ENCODE results near the gene TOR1AIP2.

DNA sequence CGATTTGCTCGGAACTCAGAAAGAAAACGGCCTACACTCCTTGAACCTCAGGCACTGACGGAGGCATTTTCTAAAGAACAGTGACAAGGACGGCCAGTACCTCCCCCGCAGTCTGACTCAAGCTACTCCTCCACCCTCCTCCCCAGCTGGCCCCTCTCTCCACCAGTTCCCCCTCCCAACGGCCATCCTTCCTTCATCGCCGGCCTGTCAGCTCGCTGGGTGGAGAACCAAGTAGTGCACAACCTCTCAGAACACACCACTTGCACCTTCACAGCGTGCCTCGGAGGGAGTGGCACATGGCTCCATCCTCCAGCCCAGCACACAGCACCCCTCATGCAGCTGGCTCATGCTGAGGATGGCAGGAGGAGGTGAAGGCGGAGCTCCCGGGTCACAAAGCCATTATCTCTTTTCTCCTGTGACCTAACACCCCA is 58.8 kb downstream of the TOR1AIP2 start:
- no peak for TF ChIP-seq ARNTL (CRISPR knock-in tag; IDR thresholded peaks at IDR 0.05; ENCODE audit: borderline replicate concordance, low read depth)
- no peak for TF ChIP-seq ZC3H10 (CRISPR knock-in tag; IDR thresholded peaks at IDR 0.05)
- TF ChIP-seq ZFP3 (CRISPR knock-in tag; IDR thresholded peaks at IDR 0.05), result no peak
- TF ChIP-seq, protein P1, sequence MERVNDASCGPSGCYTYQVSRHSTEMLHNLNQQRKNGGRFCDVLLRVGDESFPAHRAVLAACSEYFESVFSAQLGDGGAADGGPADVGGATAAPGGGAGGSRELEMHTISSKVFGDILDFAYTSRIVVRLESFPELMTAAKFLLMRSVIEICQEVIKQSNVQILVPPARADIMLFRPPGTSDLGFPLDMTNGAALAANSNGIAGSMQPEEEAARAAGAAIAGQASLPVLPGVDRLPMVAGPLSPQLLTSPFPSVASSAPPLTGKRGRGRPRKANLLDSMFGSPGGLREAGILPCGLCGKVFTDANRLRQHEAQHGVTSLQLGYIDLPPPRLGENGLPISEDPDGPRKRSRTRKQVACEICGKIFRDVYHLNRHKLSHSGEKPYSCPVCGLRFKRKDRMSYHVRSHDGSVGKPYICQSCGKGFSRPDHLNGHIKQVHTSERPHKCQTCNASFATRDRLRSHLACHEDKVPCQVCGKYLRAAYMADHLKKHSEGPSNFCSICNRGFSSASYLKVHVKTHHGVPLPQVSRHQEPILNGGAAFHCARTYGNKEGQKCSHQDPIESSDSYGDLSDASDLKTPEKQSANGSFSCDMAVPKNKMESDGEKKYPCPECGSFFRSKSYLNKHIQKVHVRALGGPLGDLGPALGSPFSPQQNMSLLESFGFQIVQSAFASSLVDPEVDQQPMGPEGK (CRISPR knock-in tag; IDR thresholded peaks at IDR 0.05; ENCODE audit: borderline replicate concordance), result no peak
- TF ChIP-seq ESRRG (CRISPR knock-in tag; IDR thresholded peaks at IDR 0.05), result no peak
- TF ChIP-seq, protein P2, sequence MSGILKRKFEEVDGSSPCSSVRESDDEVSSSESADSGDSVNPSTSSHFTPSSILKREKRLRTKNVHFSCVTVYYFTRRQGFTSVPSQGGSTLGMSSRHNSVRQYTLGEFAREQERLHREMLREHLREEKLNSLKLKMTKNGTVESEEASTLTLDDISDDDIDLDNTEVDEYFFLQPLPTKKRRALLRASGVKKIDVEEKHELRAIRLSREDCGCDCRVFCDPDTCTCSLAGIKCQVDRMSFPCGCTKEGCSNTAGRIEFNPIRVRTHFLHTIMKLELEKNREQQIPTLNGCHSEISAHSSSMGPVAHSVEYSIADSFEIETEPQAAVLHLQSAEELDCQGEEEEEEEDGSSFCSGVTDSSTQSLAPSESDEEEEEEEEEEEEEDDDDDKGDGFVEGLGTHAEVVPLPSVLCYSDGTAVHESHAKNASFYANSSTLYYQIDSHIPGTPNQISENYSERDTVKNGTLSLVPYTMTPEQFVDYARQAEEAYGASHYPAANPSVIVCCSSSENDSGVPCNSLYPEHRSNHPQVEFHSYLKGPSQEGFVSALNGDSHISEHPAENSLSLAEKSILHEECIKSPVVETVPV (CRISPR knock-in tag; IDR thresholded peaks at IDR 0.05), result no peak
- TF ChIP-seq ZNF70 (CRISPR knock-in tag; IDR thresholded peaks at IDR 0.05), result no peak
- TF ChIP-seq, protein P3, sequence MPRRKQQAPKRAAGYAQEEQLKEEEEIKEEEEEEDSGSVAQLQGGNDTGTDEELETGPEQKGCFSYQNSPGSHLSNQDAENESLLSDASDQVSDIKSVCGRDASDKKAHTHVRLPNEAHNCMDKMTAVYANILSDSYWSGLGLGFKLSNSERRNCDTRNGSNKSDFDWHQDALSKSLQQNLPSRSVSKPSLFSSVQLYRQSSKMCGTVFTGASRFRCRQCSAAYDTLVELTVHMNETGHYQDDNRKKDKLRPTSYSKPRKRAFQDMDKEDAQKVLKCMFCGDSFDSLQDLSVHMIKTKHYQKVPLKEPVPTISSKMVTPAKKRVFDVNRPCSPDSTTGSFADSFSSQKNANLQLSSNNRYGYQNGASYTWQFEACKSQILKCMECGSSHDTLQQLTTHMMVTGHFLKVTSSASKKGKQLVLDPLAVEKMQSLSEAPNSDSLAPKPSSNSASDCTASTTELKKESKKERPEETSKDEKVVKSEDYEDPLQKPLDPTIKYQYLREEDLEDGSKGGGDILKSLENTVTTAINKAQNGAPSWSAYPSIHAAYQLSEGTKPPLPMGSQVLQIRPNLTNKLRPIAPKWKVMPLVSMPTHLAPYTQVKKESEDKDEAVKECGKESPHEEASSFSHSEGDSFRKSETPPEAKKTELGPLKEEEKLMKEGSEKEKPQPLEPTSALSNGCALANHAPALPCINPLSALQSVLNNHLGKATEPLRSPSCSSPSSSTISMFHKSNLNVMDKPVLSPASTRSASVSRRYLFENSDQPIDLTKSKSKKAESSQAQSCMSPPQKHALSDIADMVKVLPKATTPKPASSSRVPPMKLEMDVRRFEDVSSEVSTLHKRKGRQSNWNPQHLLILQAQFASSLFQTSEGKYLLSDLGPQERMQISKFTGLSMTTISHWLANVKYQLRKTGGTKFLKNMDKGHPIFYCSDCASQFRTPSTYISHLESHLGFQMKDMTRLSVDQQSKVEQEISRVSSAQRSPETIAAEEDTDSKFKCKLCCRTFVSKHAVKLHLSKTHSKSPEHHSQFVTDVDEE (CRISPR knock-in tag; IDR thresholded peaks at IDR 0.05), result no peak
- TF ChIP-seq, protein P4, sequence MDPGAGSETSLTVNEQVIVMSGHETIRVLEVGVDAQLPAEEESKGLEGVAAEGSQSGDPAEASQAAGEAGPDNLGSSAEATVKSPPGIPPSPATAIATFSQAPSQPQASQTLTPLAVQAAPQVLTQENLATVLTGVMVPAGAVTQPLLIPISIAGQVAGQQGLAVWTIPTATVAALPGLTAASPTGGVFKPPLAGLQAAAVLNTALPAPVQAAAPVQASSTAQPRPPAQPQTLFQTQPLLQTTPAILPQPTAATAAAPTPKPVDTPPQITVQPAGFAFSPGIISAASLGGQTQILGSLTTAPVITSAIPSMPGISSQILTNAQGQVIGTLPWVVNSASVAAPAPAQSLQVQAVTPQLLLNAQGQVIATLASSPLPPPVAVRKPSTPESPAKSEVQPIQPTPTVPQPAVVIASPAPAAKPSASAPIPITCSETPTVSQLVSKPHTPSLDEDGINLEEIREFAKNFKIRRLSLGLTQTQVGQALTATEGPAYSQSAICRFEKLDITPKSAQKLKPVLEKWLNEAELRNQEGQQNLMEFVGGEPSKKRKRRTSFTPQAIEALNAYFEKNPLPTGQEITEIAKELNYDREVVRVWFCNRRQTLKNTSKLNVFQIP (CRISPR knock-in tag; IDR thresholded peaks at IDR 0.05; ENCODE audit: borderline replicate concordance, low read depth), result no peak

All from SK-N-SH treated with all-trans-retinoic acid at 6 μM for 48 hours (cell line).